Measurements from ENCODE around the gene TRIM8.
A peak's percentile ranks its signal among the peaks of the same experiment; 100 is the strongest.
"Not testable (repeated sequence)": the region's sequence is repeated elsewhere in the genome, so short reads cannot be mapped to it uniquely, and the experiment has no call there.

TRIM8 gene

DNA sequence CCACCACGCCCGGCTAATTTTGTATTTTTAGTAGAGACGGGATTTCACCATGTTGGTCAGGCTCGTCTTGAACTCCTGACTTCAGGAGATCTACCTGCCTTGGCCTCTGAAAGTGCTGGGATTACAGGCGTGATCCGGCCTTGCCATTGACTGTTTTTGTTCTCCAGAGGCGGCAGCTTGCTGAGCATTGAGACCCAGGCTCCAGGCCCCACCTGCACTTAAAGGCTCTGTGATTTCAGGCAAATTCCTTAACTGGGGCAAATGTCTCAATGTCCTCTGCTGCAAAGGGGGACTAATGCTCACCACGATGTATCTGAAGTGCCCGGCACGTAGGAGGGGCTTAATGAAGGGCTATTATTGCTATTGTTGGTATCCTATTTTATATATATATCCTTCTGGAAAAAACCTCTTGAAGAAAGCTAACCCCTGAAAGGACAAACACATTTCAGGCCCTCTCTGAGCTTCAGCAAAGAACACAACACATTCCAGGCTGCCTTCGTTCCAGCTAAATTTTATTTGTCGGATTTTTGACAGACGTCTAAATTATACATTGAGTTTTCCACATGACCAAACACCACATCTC, 29.0 kb downstream of the TRIM8 start:
- no peak for DNase-seq

DNA sequence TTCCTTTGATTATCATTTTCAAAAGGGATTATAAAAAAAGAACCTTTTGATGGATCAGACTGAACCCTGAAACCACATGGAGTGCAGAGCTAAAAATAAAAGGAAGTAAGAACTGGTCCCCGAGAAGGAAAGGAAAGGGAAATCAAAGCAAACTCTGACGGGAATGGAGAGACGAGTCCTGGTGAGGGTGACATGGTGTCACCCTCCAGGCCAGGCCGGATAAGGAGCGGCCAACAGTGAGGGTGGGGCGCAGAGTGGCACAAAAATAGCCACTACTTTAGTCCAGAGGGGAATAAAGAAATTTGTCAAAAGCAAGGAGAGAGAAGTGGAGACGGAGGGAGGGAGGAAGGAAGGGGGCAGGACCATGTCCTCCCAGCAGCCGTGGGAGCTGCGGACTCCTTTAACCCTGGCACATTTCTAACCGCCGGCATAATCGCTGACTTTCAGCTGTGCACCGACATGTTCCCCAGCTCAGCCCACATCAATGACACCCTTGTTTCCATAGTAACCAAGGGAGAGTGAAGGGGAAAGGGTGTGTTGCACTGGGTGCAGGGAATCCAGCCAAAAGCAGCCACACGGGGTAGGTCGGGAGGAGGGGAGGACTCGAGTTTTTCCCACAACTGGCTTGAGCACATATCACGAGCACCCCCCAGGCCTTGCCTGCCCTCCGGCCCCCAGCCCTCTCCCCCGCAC, 29.7 kb downstream of the TRIM8 start:
- peak; percentile 58 for DNase-seq

GRCh38 chr10:102674566-102674965, 30.3 kb downstream of the TRIM8 start:
- no peak for DNase-seq

GRCh38 chr10:102675011-102675665, 30.9 kb downstream of the TRIM8 start:
- DNase-seq: no peak

DNA sequence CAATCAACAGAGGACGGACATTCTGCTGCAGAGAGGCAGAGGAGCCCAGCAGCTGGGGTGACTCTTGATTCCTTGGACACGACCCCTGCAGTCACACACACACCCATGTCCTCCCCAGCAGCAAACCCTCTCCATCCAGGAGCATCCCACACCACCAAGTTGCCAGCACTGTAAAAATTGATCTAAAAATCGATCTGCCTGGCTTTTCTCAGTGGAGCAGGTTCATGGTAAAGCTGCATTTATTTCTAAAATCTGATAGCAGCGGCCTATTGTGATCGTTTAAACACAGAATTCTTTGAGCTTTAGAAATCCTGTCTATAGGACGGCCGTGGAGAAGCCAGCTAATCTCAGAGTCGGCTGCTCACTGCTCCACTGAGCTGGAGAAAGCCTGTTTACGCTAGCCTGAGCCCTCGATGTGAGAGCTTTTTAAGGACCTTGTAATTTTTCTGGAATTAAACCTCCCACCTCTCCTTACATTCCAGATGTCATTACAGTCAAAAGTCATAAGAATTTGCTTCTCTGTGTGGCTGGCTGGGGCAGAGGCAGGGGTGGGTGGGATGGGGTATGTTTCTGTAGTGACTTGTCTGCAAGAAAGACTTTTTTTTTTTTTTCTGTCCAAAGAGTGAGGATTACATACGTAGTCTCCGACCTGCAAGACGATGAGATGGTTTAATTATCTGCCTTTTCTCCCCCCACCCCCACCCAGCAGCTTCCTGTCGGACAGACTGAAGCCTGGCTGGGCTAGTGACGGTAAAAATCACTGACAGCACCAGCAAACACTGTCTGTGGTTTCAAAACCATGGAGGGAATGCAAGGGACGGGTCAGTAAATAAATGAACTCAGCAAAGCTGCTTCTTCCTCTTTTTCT, 31.6 kb downstream of the TRIM8 start:
- no peak for DNase-seq

DNA sequence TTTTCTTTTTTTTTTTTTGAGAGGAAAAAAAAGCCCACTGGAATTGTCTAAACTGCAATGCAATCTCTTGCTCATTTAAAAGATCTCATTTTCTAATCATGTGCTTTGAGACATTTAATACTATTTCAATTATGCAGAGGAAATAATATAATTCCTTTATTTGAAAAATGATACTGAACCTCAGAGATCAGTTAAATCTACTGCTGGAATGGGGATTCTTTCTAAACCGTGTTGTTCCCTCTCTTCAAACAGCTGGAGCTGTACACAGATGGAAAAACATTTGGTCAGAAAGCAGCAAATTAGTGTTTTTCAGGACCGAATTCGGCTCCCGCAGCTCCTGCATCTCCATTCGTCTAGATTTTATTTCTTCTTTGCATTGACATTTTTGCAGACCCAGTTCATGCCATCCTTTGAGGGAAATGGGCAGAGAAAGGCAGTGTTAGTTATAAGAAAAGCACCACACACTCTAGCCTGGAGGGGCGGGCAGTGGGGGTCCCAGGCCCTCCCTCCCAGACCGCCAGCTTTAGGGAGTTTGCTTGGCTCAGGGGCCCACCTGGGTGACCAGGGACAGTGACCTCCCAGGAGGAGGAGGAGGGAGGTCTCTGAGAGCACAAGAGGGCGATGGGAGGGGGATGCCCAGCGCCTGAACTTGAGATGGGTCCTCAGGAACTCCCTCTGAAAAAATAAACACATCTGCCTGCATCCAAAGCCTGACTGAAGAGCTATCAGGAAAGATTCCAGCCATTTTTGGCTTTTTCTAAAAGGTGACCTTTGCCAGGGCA, 32.4 kb downstream of the TRIM8 start:
- no peak for DNase-seq

DNA sequence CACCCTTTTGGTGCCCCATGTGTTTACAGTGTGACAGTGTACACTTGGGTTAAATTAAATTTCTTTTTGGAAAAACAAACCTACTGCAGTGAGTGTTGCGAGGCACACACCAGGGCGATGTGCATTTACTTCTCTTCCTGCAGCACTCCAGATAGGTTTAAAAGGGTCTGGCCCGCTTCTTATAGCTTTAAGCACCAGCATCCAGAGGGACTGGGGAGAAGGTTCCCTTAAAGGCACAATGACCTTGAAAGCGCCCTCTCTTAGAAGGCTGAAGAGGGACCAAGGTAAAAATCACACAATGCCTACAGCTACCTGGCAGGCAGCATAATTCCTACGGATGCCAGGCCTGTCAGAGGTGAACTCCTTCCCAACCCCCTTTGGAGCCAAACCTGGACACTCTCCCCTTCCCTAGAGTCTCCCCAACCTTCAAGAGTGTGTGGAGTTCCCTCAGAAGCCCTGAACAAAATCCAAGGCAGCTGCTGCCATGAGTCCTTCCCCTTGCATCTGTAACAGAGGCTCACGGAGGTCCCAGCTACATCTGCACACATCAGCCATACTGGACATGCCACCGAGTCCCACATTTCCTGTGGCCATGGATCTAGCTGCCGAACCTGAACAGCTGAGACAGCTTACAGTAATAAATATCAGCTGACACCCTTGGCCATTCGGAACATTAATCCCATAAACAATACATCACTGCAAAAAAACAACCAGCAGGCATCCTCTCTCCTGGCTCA, 33.2 kb downstream of the TRIM8 start:
- DNase-seq: no peak

- no peak for DNase-seq
Observed at GRCh38 chr10:102678068-102678400, 33.8 kb downstream of the TRIM8 start.

- DNase-seq: no peak
Observed at GRCh38 chr10:102678842-102679289, 34.6 kb downstream of the TRIM8 start.

- DNase-seq: no peak
Observed at GRCh38 chr10:102679596-102679995, 35.3 kb downstream of the TRIM8 start.

- DNase-seq: no peak
Observed at GRCh38 chr10:102681696-102682095, 37.4 kb downstream of the TRIM8 start.

DNA sequence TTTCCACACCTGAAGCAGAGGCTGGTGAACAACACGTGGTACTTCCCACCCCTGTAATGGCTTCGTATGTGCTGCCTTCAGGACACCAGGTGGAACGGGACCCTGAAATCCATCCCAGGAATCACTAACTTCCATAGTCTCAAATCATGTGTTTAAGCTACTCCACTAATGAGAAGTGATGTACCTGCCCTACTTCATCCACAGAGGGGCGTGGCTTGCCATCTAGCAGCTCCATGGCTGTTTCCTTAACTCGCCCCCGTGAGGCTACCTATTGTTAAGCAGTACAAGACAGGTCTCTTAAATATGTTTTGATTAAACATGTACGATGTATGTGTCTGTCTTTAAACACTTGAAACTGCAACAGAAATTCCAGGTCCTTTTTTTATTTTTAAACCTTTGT, 38.1 kb downstream of the TRIM8 start:
- no peak for DNase-seq

DNA sequence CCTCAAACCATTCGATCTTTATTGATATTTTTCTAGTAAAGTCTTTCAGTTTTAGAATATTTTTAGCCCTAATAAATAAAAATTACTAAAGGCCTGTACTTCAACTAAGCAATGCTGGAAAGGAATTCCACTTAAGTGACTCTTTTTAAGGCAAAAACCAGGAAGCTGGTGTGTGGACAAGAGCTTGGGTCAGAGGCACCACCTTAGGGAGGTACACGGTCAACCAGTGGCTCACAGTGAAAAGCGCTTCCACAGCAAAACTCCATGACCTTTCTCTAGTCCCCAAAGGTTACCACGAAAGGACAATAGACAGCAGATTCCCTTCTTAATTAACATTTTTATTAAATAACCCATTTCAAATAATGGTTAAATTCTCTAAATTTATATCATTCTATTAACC, 38.7 kb downstream of the TRIM8 start:
- no peak for DNase-seq

- no peak for DNase-seq
Observed at GRCh38 chr10:102683736-102684135, 39.5 kb downstream of the TRIM8 start.

DNA sequence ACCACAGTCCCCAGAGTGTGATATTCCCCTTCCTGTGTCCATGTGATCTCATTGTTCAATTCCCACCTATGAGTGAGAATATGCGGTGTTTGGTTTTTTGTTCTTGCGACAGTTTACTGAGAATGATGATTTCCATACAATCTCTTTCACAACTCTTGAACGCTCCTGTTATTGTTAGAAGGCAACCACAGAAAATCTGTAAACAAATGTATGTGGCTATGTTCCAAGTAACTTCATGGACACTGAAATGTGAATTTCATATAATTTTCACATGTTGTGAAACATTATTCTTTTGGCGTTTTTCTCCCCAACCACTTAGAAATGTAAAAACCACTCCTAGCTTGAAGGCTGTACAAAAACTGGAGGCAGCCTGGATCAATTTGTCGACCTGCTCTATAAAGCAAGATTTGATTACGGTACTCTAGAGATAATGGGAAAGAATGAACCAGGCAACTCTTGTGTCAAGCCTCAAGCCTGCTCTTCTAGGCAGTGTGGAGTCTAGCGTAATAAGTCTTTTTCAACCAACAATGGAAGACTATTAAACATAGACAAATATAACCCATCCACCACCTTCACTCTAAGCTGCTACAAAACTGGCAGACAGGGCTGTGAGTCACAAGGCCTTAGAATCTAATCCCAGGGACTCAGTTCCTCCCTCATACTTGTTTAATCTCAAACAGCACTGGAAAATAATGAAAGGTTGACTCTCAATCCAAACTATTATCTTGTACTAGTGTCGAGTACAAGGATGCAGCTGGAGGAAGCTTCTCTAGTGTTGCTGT, 47.2 kb downstream of the TRIM8 start:
- DNase-seq: no peak

DNA sequence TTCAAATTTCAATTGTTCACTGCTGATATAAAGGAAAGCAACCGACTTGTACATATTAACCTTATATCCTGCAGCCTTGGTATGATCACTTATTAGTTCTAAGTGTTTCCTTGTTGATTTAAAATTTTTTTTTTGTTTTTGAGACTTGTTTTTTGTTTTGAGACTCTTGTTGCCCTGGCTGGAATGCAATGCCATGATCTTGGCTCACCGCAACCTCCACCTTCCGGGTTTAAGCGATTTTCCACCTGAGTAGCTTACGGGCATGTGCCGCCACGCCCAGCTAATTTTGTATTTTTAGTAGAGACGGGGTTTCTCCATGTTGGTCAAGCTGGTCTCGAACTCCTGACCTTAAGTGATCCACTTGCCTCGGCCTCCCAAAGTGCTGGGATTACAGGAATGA, 51.1 kb downstream of the TRIM8 start:
- not testable (repeated sequence) for DNase-seq

- no peak for DNase-seq
Observed at GRCh38 chr10:102696736-102697135, 52.5 kb downstream of the TRIM8 start.

DNA sequence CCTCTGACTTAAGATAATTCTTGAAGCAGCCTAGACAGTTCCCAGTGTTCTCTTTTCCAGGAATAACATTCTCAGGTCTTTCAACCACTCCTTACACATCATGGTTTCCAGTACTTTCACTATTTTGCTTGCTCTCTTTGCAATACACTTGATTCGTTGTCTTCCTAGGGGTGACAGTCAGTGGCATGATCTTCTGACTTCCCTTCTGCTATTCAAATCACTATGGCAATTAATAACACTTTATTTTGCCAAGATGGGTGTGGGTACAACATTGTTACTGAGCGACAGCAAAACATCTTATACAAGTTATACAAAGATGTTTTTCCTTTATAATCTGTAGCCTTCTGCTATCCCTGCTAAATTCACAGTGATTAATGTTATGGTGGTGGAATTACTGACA, 54.6 kb downstream of the TRIM8 start:
- DNase-seq: no peak

DNA sequence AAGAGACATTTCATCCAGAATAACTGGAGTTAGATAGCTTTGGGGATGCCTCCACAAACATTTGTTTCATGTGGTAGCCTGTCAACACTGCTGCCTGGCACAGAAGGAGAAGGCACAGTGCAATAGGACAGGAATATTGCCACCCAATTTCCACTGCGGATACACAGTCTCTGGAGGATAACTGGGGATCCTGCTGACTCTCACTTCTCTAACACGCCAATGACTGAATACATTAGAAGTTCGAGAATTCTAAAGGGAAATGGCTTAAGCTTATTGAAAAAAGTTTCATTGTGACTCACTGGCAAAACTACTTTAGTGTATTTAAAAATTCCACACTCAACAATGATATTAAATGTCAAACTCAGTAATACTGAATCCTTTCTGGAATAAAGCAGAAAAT, 57.0 kb downstream of the TRIM8 start:
- no peak for DNase-seq

- DNase-seq: no peak
Observed at GRCh38 chr10:102701796-102702195, 57.5 kb downstream of the TRIM8 start.

- DNase-seq: no peak
Observed at GRCh38 chr10:102702742-102703141, 58.5 kb downstream of the TRIM8 start.
